Ovary (tissue), 9 donors: ENCODE results near the gene CMTM5. TPM values are rescaled to one million over a fixed set of nuclear protein-coding genes. Genes with fewer than 3 reads are reported as not detected.

Experiments
- DNase-seq, 5 donors: peaks; one replicate each; pipeline ENCODE4 v3.0.0-alpha.2; 2019 to 2020
- H3K27ac ChIP-seq, 2 donors: fragments of 200-600 bp; one replicate each; pipeline versions ENCODE4 v1.5.1 to v1.8.0; 2019 to 2022
- H3K27me3 ChIP-seq: fragments of 200-600 bp; one replicate; pipeline ENCODE4 v1.8.0; 2022
- H3K36me3 ChIP-seq: fragments of 200-600 bp; sonication (generic); one replicate; pipeline ENCODE4 v1.5.1; 2019
- H3K4me1 ChIP-seq: one replicate; pipeline ENCODE4 v1.8.1; 2013; ENCODE audit warnings: mild to moderate bottlenecking, moderate library complexity; ENCODE audit not compliant: insufficient read depth
- H3K4me3 ChIP-seq: fragments of 200-600 bp; sonication (generic); one replicate; pipeline ENCODE4 v1.5.1; 2017
- H3K9me3 ChIP-seq, 2 donors: fragments of 200-600 bp in 1 of 2; sonication (generic) in 1 of 2; one replicate each; pipeline versions ENCODE4 v1.5.1 to v1.8.1; 2013 to 2019; ENCODE audit warnings: mild to moderate bottlenecking in 1 of 2, moderate library complexity in 1 of 2
- CTCF ChIP-seq, 3 donors: fragments of 450-650 bp in 2 of 3; fragments of 200-600 bp in 1 of 3; IDR thresholded peaks; one replicate each; pipeline versions ENCODE4 v1.5.1 to v1.8.0; 2016 to 2022; ENCODE audit warnings: antibody characterized with exemption in 3 of 3, mild to moderate bottlenecking in 1 of 3
- EP300 ChIP-seq: sonication (generic); formaldehyde crosslinking; IDR thresholded peaks from one replicate; pipeline ENCODE4 v1.6.1; 2017; ENCODE audit warnings: antibody characterized with exemption
- POLR2A ChIP-seq: fragments of 450-650 bp; IDR thresholded peaks from one replicate; pipeline ENCODE4 v1.6.1; 2017; ENCODE audit warnings: antibody characterized with exemption, mild to moderate bottlenecking, moderate library complexity
- WGBS, 3 donors: extraction: QIAGEN DNeasy Blood & Tissue Kit in 1 of 3; methylation state at CpG; one replicate each; pipeline versions ENCODE4 v1.1.5 to v1.1.7; 2013 to 2017; 5-methylcytosine and 5-hydroxymethylcytosine counted together
- intact Hi-C, 4 donors: fragments of 100-400 bp; cut with DNase I; formaldehyde crosslinking; loops; one replicate each; pipeline versions ENCODE4 v1.11.0 to v1.15.1; 2022 to 2023
- polyA plus RNA-seq, 2 donors: library from polyadenylated mRNA; stranded (reverse); fragments of 200-250 nt in 1 of 2; fragments of 350-450 nt in 1 of 2; fragmentation: Illumina TruSeq in 1 of 2; extraction: RNeasy Lipid Tissue Mini Kit (QIAGEN cat#74804) in 1 of 2; gene quantifications; one replicate each; pipeline ENCODE4 v1.2.3, GENCODE V29; 2013 to 2014
- total RNA-seq, 7 donors: library from RNA; depleted of rRNA in 2 of 7; stranded (reverse); fragments of >200 nt in 2 of 7; fragmentation: NEBNext Ultra II Directional in 3 of 7; extraction: Animal tissue kit (Norgen Biotek cat#: 25700) in 3 of 7; gene quantifications; one replicate each; pipeline versions ENCODE4 v1.1.0 to v1.2.4, GENCODE V29; 2016 to 2023
- donor health status: DM: no; HTN: no; CAD: no; lungs with moderate emphysema.
- donor health status: DM: no; HTN: no; CAD: no.
- donor health status: Bipolar disorder and iron deficiency.
- donor health status: DM: yes; HTN: yes; CAD: no.
- donor health status: DM: no; HTN: no; CAD: no.
- donor health status: DM: yes; HTN: yes; CAD: no.

CMTM5 gene
- total and polyA plus RNA-seq, 9 donors = 0.16 to 1.1 (median 0.48) TPM; not detected in 6

DNA sequence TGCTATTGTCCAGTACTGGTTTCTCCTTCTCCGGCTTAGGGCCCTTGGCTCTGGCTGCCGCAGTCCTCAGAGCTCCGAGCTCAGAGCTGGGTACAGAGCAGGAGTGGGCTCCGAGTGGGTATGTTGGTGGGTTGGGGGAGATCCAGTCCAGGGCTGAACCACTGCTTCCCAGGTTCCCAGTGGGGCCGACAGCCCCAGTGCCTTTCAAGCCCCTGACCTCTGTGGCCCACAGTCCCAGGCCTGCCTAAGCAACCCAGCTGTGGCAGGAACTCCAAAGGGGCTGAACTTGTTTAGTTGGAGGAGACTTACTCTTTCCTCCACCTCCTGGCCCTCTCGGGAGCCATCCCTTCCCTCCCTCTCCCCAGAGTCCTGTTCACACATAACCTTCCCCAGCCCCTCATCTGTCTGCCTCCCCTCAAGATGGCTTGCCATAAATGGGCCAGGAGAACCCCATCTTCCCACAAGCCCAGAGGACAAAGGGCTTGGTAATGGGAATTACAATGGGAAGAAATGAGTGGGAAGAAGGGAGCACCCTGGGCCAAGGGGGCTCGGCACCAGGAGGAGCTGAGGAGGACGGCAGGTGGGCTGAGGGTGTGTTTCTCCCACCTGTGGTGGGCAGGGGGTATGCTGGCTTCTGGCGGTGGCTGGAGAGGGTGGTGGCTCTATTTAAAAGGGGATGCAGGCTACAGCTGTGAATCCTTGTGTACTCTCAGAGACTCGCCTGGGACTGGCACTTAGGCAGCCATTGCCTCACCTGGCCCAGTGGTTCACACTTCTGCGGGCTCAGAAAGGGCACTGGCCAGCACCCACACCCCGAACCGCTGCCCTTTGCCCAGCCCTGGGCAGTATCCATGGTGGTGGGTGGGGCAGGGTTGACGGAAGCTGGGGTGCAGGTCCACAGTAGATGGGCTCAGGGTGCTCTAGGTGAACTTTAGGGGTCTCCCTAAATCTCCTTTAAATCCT is 35.0 kb downstream of the CMTM5 start:
- Histone ChIP-seq H3K4me1 (no peaks in the 10 kb centered on the region), H3K9me3 (no peaks in the 10 kb centered on the region), H3K4me3 (no peak overlapping the region), H3K36me3 (no peaks in the 10 kb centered on the region), H3K27ac (no peak overlapping the region), H3K27me3 (no peaks in the 10 kb centered on the region)
- no peak for TF ChIP-seq CTCF (IDR thresholded peaks at IDR 0.05)
- no peak for TF ChIP-seq EP300
- TF ChIP-seq POLR2A = no peak
- no peak for DNase-seq
- WGBS, 3 donors = 79 to 85% (median 83%) methylated on average over 14 of the region's 14 CpGs
- intact Hi-C loops = no loop called here

DNA sequence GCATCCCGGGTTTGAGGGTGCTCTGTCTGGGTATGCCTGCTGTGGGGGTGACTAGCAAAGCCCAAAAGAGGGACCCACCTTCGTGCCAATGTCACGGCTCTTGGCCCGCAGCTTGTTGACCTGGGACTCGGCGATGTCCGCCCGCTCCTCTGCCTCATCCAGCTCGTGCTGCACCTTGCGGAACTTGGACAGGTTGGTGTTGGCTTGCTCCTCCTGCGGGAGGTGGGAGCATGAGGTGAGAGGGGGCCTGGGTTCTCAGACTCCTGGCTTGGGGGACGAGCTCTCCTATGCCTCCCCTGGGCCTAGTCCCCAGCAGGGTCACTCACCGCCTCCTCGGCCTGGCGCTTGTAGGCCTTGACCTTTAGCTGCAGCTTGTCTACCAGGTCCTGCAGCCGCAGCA is 36.8 kb downstream of the CMTM5 start:
- H3K4me3 ChIP-seq = no peak overlapping the region
- H3K27me3 ChIP-seq = no peaks in the 10 kb centered on the region
- H3K9me3 ChIP-seq = no peaks in the 10 kb centered on the region
- intact Hi-C loops = no loop called here
- H3K36me3 ChIP-seq = no peaks in the 10 kb centered on the region
- TF ChIP-seq POLR2A (no peak), CTCF (IDR thresholded peaks at IDR 0.05) (no peak), EP300 (no peak)
- 85 to 87% (median 86%) methylated on average over 16 of the region's 16 CpGs for WGBS, 3 donors
- no peak for DNase-seq
- H3K4me1 ChIP-seq = no peaks in the 10 kb centered on the region
- H3K27ac ChIP-seq = no peak overlapping the region

DNA sequence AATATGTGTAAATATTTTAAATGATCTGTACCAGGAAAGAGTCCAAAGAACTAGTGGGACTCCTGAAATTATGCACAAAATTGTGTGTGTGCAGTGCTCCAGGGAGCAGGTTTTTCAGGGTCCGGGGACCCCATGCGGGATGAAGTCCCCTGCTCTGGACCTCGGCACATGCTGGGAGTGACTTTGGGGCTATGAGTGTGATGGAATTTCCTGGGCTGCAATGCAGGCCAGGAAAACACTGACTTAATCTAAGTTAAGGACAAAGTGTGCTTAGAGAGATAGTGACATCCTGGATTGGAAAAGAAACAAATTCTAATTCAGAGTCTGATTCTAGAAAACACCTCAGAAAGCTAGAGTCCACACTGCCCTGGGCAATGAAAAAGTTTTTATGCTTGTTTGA is 37.4 kb downstream of the CMTM5 start:
- TF ChIP-seq EP300 (no peak), CTCF (IDR thresholded peaks at IDR 0.05) (no peak), POLR2A (no peak)

GRCh38 chr14:23414906-23415820 is 38.3 kb downstream of the CMTM5 start:
- no peaks in the 10 kb centered on the region for H3K27me3 ChIP-seq
- DNase-seq = no peak
- H3K4me3 ChIP-seq = no peak overlapping the region
- no peaks in the 10 kb centered on the region for H3K36me3 ChIP-seq
- intact Hi-C loops = no loop called here
- H3K27ac ChIP-seq = no peak overlapping the region
- 89 to 91% (median 89%) methylated on average over 39 of the region's 39 CpGs for WGBS, 3 donors
- TF ChIP-seq EP300 (no peak), CTCF (IDR thresholded peaks at IDR 0.05) (no peak), POLR2A (no peak)
- H3K4me1 ChIP-seq = no peaks in the 10 kb centered on the region
- no peaks in the 10 kb centered on the region for H3K9me3 ChIP-seq

More for the DNA sequence above, 37.4 kb downstream of the CMTM5 start:
- Histone ChIP-seq H3K27ac (no peak overlapping the region), H3K36me3 (no peaks in the 10 kb centered on the region), H3K4me1 (no peaks in the 10 kb centered on the region), H3K27me3 (no peaks in the 10 kb centered on the region), H3K9me3 (no peaks in the 10 kb centered on the region), H3K4me3 (no peak overlapping the region)
- 49 to 53% (median 53%) methylated on average over 3 of the region's 3 CpGs for WGBS, 3 donors
- intact Hi-C loops = no loop called here
- DNase-seq = no peak
